C4-2B (cell line): ENCODE results near the gene GPHB5.

Source experiments
- H3K27ac ChIP-seq: fragments of 450-650 bp; 2 replicates; pipeline ENCODE4 v1.5.1; 2017
- CTCF ChIP-seq: fragments of 450-650 bp; conservative IDR thresholded peaks from 2 replicates; pipeline ENCODE4 v1.5.1; 2017; ENCODE audit warnings: mild to moderate bottlenecking
- ZFX ChIP-seq: fragments of 450-650 bp; IDR thresholded peaks from 2 replicates; pipeline ENCODE4 v1.6.1; 2017

GPHB5 gene

DNA sequence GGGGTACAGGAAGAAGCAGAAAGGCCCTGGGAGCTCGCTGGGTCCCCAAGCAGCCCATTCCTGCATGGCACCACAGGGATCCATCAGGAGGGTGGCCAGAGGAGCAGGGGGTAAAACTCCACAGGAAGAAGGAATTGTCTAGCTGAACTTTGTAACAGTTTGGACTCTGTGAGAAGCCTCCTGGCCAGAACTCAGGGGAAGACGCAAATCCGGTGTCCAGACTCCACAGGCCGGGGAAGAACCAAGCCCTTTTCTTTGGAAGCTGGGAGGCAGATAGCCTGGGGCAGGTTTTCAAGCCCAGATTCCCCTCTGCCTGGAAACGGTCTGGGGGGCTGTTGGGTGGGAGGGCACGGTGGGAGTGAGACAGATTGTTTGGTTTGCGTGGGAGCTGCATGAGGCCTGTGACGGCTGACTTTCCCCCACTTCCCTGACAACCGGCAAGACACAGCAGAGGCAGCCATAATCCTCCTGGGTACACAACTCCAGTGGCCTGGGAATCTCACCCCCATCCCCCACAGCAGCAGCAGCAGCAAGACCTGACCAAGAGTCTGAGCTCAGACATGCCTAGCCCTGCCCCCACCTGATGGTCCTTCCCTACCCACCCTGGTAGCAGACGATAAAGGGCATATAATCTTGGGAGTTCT is 16.7 kb downstream of the GPHB5 start:
- no peak overlapping the region for H3K27ac ChIP-seq
- TF ChIP-seq ZFX (no peak), CTCF (no peak)

DNA sequence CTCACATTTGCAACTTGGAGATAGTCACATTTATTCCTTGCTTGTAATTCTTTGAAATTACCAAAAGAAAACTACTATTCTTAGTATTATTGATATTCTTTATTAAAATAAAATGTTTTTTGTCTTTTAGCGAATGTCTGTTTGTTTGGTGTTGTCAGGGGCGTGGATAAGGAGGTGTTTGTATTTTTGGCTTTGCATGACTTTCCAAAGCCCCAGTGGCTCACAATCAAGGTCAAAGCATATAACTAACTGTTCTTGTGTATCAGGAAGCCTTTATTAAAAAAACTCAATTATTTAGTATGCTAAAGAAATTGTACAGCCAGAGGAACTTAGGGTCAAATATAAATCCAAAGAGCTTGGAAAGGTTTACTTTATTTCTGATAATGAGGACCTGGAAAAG is 17.9 kb downstream of the GPHB5 start:
- no peak overlapping the region for H3K27ac ChIP-seq
- TF ChIP-seq CTCF: no peak
- TF ChIP-seq ZFX: no peak

DNA sequence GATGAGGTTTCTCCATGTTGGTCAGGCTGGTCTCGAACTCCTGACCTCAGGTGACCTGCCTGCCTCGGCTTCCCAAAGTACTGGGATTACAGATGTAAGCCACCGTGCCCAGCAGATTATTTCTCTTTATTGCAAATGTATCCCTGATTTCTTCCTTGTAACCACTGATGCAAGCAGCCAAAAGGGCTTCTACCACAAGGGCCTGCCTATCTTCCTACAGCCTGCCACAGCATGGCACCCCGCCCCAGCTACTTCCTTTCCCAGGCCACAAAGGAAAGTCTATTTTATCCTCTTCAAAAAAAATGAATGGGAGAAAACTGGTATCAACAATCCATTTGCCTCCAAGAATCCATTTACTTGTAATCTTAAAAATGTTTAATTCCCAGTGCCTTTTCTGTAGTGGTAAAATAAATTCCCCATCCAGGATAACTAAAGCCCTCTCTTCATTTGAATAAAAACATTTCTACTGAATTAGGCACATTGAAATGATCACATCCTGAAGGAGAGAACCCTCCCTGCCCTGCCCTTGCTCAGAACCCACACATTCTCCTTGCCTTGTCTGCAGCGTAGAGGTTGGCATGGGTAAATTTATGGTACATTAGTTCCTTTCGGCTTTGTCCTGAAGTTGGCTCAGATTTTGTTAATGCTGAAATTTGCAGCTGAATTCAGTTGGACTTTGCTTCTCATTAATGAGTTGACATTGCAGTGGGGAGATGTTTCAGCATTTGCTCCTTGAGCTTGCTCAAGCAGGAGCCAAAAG is 19.2 kb downstream of the GPHB5 start:
- no peak overlapping the region for H3K27ac ChIP-seq

DNA sequence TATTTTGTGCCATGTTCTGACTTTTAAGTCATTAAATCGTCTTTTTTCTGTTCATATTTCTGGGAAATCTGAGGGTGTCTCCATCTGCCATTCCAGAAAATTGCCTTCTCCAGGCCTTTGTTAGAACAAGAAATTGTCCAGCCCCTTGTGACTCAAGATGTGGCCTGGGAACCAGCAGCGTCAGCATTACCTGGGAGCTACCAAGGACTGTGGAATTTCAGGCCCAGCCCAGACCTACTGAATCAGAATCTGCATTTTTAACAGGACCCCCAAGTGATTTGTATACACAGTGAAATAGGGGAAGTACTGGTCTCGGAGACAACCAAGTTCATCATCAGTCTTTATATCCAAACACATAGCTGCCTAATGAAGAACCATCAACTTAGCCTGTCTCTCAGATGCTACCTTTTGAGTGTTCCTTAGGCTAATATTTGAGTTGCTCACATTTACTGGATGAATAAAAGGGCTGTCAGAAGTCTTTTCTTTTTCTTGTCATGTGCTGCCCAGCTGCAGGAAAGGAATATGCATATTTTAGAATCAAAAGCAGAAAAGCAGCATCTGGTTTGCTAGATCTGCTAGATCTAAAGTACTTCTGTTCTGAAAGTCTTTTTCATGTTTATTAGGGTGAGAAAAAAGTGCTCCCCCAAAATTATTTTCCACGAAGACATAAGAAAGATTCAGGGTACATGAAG is 21.2 kb downstream of the GPHB5 start:
- no peak overlapping the region for H3K27ac ChIP-seq
- no peak for TF ChIP-seq ZFX
- no peak for TF ChIP-seq CTCF

More for the DNA sequence above, 19.2 kb downstream of the GPHB5 start:
- no peak for TF ChIP-seq CTCF
- no peak for TF ChIP-seq ZFX

DNA sequence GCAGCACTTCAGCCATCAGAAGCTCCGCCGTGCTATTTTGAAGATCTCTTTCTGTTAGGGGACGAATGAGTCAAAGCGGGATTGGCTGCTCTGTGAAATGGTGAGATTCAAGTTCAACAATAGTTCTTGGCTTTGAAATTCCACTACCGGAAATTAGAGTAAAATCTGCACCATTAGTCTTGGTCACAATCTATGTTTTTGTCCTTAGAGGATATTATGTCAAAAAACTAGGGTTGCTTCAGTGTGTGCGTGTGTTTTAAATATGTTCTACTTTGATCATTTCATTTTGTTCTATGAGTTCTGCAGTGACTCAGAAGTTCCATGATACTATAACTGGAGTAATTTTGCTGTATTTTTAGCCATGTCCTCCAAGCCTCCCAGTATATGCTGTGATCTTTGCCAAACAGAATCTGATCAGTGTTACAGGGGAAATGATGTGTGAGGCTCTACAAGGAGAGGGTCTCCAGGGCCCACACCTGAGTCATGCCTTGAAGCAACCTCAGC is 22.6 kb downstream of the GPHB5 start:
- no peak for TF ChIP-seq ZFX
- TF ChIP-seq CTCF: no peak
- H3K27ac ChIP-seq: no peak overlapping the region

- TF ChIP-seq CTCF (no peak), ZFX (no peak)
- H3K27ac ChIP-seq: no peak overlapping the region
Observed at GRCh38 chr14:63295231-63295685, 23.5 kb downstream of the GPHB5 start.

DNA sequence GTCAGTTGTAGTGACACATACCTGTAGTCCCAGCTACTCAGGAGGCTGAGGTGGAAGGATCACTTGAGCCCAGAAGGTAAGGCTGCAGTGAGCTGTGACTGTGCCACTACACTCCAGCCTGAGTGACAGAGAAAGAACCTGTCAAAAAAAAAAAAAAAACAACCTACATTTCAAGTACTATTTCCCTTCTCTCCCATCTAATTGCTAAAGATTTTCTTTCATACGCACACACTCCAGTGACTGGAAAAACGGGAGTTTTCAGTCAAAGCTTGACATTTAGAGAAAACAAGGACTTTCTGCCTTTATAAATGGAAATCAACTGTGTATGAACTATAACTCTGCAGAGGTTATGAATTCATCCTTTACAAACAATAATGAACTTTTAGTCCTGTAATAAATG is 25.9 kb downstream of the GPHB5 start:
- TF ChIP-seq CTCF: no peak
- no peak for TF ChIP-seq ZFX
- no peak overlapping the region for H3K27ac ChIP-seq
